Skeletal muscle tissue (tissue), 4 donors: ENCODE results near the gene ERF. TPM values are rescaled to one million over a fixed set of nuclear protein-coding genes. Genes with fewer than 3 reads are reported as not detected.

ENCODE experiments used
- H3K27ac ChIP-seq: one replicate; pipeline ENCODE4 v1.7.0; 2013; ENCODE audit warnings: mild to moderate bottlenecking, low read depth, low read length, inconsistent platforms
- H3K27me3 ChIP-seq, 3 donors: one replicate each; pipeline ENCODE4 v1.7.0; 2013; ENCODE audit warnings: low read length in 3 of 3; ENCODE audit not compliant: control insufficient read depth in 3 of 3, insufficient read depth in 3 of 3
- H3K36me3 ChIP-seq, 3 donors: one replicate each; pipeline ENCODE4 v1.7.0; 2013; ENCODE audit warnings: low read length in 3 of 3; ENCODE audit not compliant: control insufficient read depth in 3 of 3, insufficient read depth in 3 of 3
- H3K4me1 ChIP-seq, 3 donors: one replicate each; pipeline ENCODE4 v1.7.0; 2013; ENCODE audit warnings: low read length in 3 of 3, mild to moderate bottlenecking in 3 of 3; ENCODE audit not compliant: control insufficient read depth in 3 of 3, insufficient read depth in 3 of 3
- H3K4me3 ChIP-seq, 3 donors: one replicate each; pipeline ENCODE4 v1.7.0; 2013; ENCODE audit warnings: low read length in 3 of 3
- H3K9ac ChIP-seq, 3 donors: one replicate each; pipeline ENCODE4 v1.7.0; 2013; ENCODE audit warnings: low read length in 3 of 3, mild to moderate bottlenecking in 3 of 3, moderate library complexity in 2 of 3, low read depth in 1 of 3
- H3K9me3 ChIP-seq, 3 donors: one replicate each; pipeline ENCODE4 v1.7.0; 2013; ENCODE audit warnings: low read length in 3 of 3; ENCODE audit not compliant: control insufficient read depth in 3 of 3
- total RNA-seq: library from RNA; depleted of rRNA; stranded (reverse); fragments of >200 nt; gene quantifications from one replicate; pipeline ENCODE4 v1.2.3, GENCODE V29; 2014
- donor health status: Osteomylitis.

Gene ERF
- total RNA-seq, 1 donor from 2014 or later, result 12.0 TPM

DNA sequence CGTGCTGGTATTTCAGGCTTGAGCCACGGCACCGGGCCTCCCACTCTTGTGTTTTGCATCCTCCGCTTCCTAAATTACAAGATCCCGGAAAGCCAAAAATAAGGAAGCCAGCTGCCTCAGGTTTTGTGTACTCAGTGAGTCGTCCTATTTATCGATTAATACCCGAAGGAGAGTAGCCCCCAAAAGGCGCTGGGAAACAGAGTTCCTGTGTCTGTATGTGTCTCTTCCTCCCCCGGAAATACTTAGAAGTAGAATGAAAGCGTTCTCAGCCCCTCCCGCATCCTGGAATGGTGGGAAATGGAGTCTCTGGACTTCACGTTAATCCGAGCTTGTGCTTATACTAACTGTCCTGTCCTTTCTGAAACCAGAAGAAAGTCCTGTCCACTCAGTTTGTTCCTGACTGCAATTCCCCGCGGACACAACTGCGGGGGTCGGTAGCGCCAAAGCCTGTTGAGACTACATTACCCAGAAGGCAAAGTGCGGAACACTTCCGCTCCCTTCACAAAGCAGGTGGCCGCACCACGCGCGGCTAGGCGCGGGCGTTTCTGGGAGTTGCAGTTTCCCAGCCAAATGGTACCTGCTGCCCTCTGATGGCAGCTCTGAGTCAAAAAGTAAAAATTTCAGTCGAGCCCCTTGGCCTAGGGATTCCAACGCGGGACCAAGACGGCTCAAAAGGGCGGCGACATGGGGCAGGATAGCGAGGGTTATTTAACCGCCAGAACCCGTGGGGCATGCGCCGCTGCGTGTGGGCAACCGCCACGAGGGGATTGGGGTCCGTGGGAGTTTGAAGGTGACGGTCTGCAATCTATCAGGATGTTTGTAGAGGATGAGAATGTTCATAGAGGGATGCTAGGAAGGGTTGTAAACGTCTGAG is 10.3 kb downstream of the ERF start:
- Histone ChIP-seq H3K9ac (peak overlapping the region; percentile 75 to 84 (median 83)), H3K9me3 (no peaks in the 10 kb centered on the region), H3K27me3 (no peaks in the 10 kb centered on the region), H3K36me3 (peaks cover 5 to 11% (median 7%) of the 10 kb centered on the region in 3 donors), H3K27ac (peak overlapping the region; percentile 89), H3K4me1 (peaks cover 39 to 56% (median 41%) of the 10 kb centered on the region in 3 donors), H3K4me3 (peak overlapping the region; percentile 90 to 92 (median 91))

DNA sequence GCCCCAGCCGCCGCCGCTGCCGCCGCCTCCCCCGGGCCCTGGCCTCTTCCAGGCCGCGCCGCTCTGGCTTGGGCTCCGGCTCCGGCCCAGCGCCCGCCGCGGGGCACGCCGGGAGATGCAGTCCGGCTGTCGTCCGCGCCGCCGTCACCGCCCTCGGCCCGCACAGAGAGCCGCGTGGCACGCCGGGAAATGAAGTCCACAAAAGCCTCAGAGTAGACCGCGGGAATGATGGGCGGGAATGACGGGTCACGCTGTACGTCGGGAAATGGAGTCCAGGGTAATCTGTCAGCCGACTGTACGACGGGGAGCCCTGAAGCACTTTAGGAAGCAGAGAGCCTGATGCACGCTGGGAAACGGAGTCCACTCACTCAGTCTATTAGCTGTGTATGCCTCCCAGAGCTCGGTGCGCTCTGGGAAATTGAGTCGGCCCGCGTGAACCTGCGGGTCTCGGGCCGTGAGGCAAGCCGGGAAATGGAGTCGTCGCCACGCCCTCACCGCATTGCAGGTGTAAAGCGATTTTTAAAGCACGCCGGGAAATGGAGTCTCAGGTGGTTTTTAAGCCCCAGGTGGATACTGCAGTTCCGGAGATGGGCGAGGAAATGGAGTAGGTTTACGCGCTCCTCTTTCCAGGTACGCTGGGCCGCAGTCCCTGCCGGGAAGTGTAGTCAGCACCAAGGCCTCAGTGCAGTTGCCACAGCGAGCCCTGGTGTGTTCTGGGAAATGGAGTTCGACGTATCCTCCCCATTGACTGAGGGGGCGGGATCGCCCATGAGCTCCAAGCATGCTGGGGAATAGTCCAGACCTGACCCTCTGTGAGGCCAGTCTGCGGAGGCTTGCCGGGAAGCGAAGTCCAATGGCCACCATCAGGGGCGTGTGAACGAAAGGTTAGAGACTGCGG is 12.2 kb downstream of the ERF start, which contains the start of gene GSK3A:
TSS of gene GSK3A (minus strand) at position 91 of the 898 bp plus-strand sequence. CDS start 137 bp downstream, outside the sequence.
- Histone ChIP-seq H3K36me3 (peaks cover 8 to 22% (median 12%) of the 10 kb centered on the region in 3 donors), H3K4me3 (peak within 1 kb of the TSS; percentile 90 to 92 (median 91)), H3K4me1 (peaks cover 40 to 56% (median 41%) of the 10 kb centered on the region in 3 donors), H3K9ac (peak within 1 kb of the TSS; percentile 87 to 93 (median 89)), H3K27ac (peak within 1 kb of the TSS; percentile 89), H3K9me3 (no peaks in the 10 kb centered on the region), H3K27me3 (no peaks in the 10 kb centered on the region)

DNA sequence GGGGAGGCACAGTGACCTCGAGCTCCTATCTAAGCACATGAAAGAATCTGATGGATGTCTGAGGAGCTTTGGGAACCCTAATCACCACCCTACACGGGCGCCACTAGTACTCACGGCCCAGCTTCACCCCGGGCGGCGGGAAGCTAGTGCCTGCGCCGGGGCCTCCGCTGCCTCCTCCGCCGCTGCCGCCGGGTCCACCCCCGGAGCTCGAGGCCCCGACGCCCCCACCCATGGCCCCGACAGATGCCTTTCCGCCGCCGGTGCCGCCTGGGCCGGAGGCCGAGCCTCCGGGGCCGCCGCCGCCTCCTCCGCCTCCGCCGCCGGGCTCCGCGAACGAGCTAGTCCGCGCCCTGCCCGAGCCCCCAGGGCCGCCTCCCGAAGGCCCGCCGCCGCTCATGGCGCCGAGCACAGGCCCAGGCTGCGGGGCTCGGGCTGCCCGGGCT is 12.8 kb downstream of the ERF start:
- peak overlapping the region; percentile 85 to 92 (median 91) for H3K4me3 ChIP-seq
- peak overlapping the region; percentile 87 to 93 (median 89) for H3K9ac ChIP-seq
- H3K36me3 ChIP-seq, result peaks cover 8 to 22% (median 12%) of the 10 kb centered on the region in 3 donors
- H3K4me1 ChIP-seq, result peaks cover 39 to 56% (median 41%) of the 10 kb centered on the region in 3 donors
- H3K9me3 ChIP-seq, result no peaks in the 10 kb centered on the region
- no peaks in the 10 kb centered on the region for H3K27me3 ChIP-seq
- peak overlapping the region; percentile 59 for H3K27ac ChIP-seq

DNA sequence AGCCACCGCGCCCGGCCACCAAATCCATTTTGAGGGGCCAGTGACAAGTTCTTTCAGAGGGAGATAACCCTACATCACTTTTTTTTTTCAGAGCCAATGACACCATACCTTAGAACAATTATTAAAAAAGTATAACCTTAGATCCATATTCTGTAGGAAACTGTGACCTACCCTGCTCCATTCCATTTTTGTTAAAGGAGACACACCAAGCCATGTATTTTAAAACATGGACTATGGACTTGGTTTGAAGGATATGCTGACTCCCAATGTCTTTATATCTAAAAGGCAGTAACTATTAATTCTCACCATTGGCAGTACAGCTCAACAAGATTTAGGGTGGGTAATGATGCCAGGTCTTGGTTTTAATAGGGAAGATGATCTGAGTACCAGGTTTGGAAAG is 13.6 kb downstream of the ERF start:
- Histone ChIP-seq H3K36me3 (peaks cover 13 to 29% (median 20%) of the 10 kb centered on the region in 3 donors), H3K27ac (no peak overlapping the region), H3K4me1 (peaks cover 31 to 48% (median 33%) of the 10 kb centered on the region in 3 donors), H3K9ac (peak overlapping the region; percentile 87 to 93 (median 89)), H3K27me3 (no peaks in the 10 kb centered on the region), H3K4me3 (peak overlapping the region; percentile 85 to 92 (median 91)), H3K9me3 (no peaks in the 10 kb centered on the region)

DNA sequence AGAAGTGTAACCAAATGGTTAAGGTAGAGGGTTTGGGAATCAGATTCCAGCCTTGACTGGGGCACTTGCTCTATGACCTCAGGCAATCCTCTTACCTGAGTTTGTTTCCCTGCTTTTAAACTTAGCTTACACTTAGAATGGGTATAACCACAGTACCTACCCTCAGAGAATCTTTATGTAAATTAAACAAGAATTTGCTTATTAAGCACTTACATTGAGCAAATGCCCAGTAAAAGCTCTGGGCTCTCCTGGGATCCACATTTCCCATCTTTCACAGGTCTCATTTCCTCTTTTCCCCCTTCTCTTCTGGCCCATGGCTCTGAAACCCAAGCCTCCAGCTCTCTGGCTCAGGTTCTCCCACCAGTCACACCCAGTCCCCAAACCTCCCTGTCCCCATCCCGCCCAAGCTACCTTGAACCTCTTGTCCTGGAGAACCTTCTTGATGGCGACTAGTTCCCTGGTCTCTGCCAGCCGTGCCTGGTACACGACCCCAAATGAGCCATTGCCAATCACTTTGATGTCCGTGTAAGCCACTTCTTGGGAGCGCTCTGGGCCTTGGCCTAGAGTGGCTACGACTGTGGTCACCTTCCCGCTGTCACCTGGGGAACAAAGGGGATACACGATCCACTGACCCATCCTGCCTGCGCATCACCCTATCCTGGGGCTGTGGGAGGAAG is 15.2 kb downstream of the ERF start:
- no peaks in the 10 kb centered on the region for H3K9me3 ChIP-seq
- H3K36me3 ChIP-seq, result peaks cover 27 to 41% (median 33%) of the 10 kb centered on the region in 3 donors
- no peak overlapping the region for H3K27ac ChIP-seq
- H3K9ac ChIP-seq, result peak overlapping the region in 1 of 3 donors; percentile 45
- H3K4me3 ChIP-seq, result no peak overlapping the region
- peaks cover 19 to 35% (median 20%) of the 10 kb centered on the region in 3 donors for H3K4me1 ChIP-seq
- H3K27me3 ChIP-seq, result no peaks in the 10 kb centered on the region

DNA sequence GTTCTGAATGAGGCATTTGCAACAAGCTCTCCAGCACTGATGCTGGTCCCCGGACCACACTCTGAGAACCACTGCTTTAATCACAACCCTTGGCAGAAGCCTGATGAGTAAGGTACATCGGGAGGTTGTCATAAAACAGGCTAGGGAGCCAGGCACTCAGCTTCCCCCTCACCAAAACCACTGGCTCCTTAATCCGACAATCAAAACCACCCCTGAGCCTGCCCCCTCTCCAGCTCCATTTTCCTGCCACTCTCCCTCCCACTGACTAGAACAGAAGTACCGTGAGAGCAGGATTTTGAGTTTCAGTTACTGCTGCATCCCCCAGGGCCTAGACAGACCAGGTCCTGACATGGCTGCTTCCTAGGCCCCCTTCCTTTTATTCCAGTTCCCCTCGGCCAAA is 19.7 kb downstream of the ERF start:
- Histone ChIP-seq H3K4me3 (no peak overlapping the region), H3K36me3 (peaks cover 68 to 75% (median 70%) of the 10 kb centered on the region in 3 donors), H3K9ac (no peak overlapping the region), H3K9me3 (no peaks in the 10 kb centered on the region), H3K27ac (no peak overlapping the region), H3K4me1 (peaks cover 0 to 7% (median 4%) of the 10 kb centered on the region in 3 donors), H3K27me3 (no peaks in the 10 kb centered on the region)

DNA sequence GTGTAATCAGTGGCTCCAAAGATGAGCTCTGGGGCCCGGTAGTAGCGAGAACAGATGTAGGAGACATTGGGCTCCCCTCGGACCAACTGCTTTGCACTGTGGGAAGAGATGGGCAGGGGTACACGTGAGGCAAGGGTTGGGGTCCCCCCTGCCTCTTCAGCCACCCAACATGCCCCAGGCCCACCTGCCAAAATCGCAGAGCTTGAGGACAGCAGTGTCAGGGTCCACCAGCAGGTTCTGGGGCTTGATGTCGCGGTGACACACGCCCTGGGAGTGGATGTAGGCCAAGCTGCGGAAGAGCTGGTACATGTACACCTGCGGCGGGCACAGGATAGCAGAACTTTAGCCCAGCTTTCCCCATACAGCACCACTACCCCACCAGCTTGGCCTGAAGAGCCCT is 20.6 kb downstream of the ERF start:
- peaks cover 66 to 76% (median 70%) of the 10 kb centered on the region in 3 donors for H3K36me3 ChIP-seq
- no peak overlapping the region for H3K4me3 ChIP-seq
- H3K27ac ChIP-seq, result no peak overlapping the region
- H3K9ac ChIP-seq, result peak overlapping the region in 1 of 3 donors; percentile 40
- peaks cover 0 to 4% (median 0%) of the 10 kb centered on the region in 3 donors for H3K4me1 ChIP-seq
- no peaks in the 10 kb centered on the region for H3K9me3 ChIP-seq
- no peaks in the 10 kb centered on the region for H3K27me3 ChIP-seq

DNA sequence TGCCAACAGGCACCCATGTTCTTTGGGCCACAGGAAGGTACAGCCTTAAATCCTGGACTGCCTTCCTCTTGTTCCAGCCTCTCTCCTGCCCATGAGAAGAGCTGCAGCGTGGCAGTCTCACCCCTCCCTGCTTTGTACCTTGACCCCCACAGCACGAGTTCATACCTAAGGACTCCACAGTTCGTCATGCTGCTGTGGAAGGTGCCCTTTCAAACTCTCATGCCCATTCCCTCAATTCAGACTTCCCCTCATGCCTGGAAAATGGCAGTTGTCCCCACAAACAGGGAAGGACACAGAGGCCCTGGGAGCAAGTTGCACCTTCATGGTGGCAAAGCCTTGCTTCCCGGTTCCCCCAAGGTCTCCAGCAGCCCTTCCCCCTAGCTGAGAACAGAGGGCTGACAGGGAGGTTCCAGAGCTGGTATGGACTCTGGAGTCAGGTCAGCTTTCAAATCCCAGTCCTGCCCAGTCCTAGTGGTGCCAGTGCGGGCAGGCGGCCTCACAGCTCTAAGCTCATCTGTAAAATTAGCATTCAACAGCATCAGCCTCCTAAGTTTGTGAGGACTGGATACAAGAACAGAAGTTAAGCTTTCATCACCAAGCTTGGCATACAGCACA is 21.1 kb downstream of the ERF start:
- peak overlapping the region in 1 of 3 donors; percentile 40 for H3K9ac ChIP-seq
- no peaks in the 10 kb centered on the region for H3K9me3 ChIP-seq
- peaks cover 68 to 77% (median 70%) of the 10 kb centered on the region in 3 donors for H3K36me3 ChIP-seq
- no peaks in the 10 kb centered on the region for H3K27me3 ChIP-seq
- no peak overlapping the region for H3K4me3 ChIP-seq
- no peak overlapping the region for H3K27ac ChIP-seq
- H3K4me1 ChIP-seq, result no peaks in the 10 kb centered on the region

DNA sequence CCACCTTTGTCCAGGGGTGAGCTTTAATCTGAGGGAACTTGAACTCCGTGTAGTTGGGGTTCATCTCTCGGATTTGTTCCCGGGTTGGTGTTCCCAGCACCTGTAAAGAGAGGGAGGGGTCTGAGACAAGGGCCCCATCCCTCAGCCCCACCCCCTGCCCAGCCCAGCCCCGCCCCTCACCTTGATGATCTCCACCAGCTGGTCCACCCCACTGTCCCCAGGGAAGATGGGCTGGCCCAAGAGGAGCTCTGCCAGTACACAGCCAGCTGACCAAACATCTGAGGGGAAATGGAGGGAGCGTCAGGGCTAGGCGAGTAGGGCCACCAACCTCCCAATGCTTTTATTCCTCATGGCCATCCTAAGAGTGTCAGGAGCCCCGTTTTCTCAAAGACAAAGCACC is 21.8 kb downstream of the ERF start:
- Histone ChIP-seq H3K36me3 (peaks cover 68 to 74% (median 72%) of the 10 kb centered on the region in 3 donors), H3K27ac (no peak overlapping the region), H3K9me3 (no peaks in the 10 kb centered on the region), H3K27me3 (no peaks in the 10 kb centered on the region), H3K4me1 (no peaks in the 10 kb centered on the region), H3K4me3 (no peak overlapping the region), H3K9ac (no peak overlapping the region)
